ENCODE data around the gene DCLK2. TPM values are rescaled to one million over a fixed set of nuclear protein-coding genes. Genes with fewer than 3 reads are reported as not detected.

DCLK2 gene
- total and polyA plus RNA-seq, 2 of the 8 experiments (the other 6 are each of a cell fraction or from before 2014, with no cell fraction given): 0.32 to 0.37 TPM

DNA sequence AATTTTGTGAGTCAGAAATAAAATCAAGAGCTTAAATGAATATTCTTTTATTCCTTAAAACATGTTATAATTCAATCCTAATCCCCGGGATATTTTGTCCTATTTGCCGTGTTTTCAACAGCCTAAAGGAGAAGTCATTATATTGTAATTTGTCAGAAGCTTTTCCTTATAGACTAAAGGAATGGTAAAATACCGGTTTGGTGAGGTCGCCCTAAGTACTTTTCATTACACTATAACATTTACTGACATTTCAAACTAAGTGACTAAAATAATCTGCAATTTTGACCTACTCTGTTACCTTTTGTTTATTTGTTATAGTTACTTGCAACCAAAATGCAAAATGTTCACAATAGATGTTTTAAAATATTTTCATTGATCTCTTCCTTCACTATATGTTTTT, 8.8 kb downstream of the DCLK2 start:
- Histone ChIP-seq H3K23me2 (ENCODE audit: low read depth, low read length) (no peaks in the 10 kb centered on the region), H3K4me3 (ENCODE audit: extremely low read depth in 1 of 4, insufficient read depth in 2 of 4, low read depth in 3 of 4, low read length in 4 of 4) (no peak overlapping the region), H3K27ac (ENCODE audit: low read depth, low read length) (no peak overlapping the region), H3K23ac (ENCODE audit: insufficient read length) (no peak overlapping the region), H3K4me2 (ENCODE audit: insufficient read depth in 1 of 2, low read depth in 2 of 2, low read length in 2 of 2) (no peak overlapping the region), H3K36me3 (ENCODE audit: control insufficient read depth in 2 of 4, insufficient read depth in 4 of 4, low read length in 3 of 4) (no peaks in the 10 kb centered on the region), H3K9me3 (ENCODE audit: insufficient read depth in 2 of 2, low read depth in 1 of 2, low read length in 1 of 2) (no peaks in the 10 kb centered on the region), H3K18ac (ENCODE audit: extremely low read depth, low read length) (no peak overlapping the region), H3K79me1 (ENCODE audit: low read depth, low read length) (no peaks in the 10 kb centered on the region), H4K91ac (replicated peaks; ENCODE audit: insufficient read length, low read length) (no peak overlapping the region), H3K79me2 (ENCODE audit: control insufficient read depth in 1 of 2, insufficient read depth in 2 of 2, low read length in 2 of 2) (no peaks in the 10 kb centered on the region), H3K27me3 (replicated peaks in 1 of 4; ENCODE audit: control insufficient read depth in 3 of 4, extremely low read depth in 1 of 4, insufficient read depth in 3 of 4, low read length in 3 of 4) (no peaks in the 10 kb centered on the region), H4K8ac (ENCODE audit: extremely low read depth, insufficient read depth, low read length) (no peak overlapping the region), H4K5ac (ENCODE audit: insufficient read length, low read depth, low read length) (no peak overlapping the region), H2BK15ac (ENCODE audit: low read length) (no peak overlapping the region), H2BK20ac (ENCODE audit: low read length) (no peak overlapping the region), H3K9ac (replicated peaks in 1 of 4; ENCODE audit: extremely low read depth in 1 of 4, low read depth in 3 of 4, low read length in 3 of 4) (no peak overlapping the region), H2BK120ac (replicated peaks; ENCODE audit: low read depth, low read length) (no peak overlapping the region), H2AFZ (ENCODE audit: low read length) (no peak overlapping the region), H4K20me1 (replicated peaks in 1 of 2; ENCODE audit: control insufficient read depth in 1 of 2, insufficient read depth in 2 of 2, low read length in 2 of 2) (no peaks in the 10 kb centered on the region), H3K4ac (replicated peaks; ENCODE audit: insufficient read length, low read depth, low read length) (no peak overlapping the region), H2BK5ac (ENCODE audit: low read depth, low read length) (no peak overlapping the region), H2AK5ac (ENCODE audit: low read depth, low read length) (no peak overlapping the region), H3K56ac (replicated peaks; ENCODE audit: insufficient read length, low read depth, low read length) (no peak overlapping the region), H2BK12ac (ENCODE audit: low read depth, low read length) (no peak overlapping the region), H3K4me1 (replicated peaks in 1 of 4; ENCODE audit: control insufficient read depth in 3 of 4, insufficient read depth in 4 of 4, low read length in 3 of 4) (no peaks in the 10 kb centered on the region), H3K14ac (ENCODE audit: insufficient read length) (no peak overlapping the region)
- ChIA-PET POLR2A (ENCODE audit: partially characterized antibody) (no interaction called here), CTCF (ENCODE audit: partially characterized antibody) (no interaction called here)
- FAIRE-seq (no peak), DNase-seq (ENCODE audit: low read depth in 1 of 2, low spot score in 2 of 2) (no peak)
- no peak for TF ChIP-seq ZNF274 (IDR thresholded peaks at IDR 0.05; ENCODE audit: borderline replicate concordance, extremely low read depth, low read length)
- 67% methylated on average over 4 of the region's 4 CpGs; no CpG with 5 or more reads in 1 of the 2 experiments for WGBS, 2 experiments (ENCODE audit: extremely low coverage in 1 of 2, insufficient coverage in 1 of 2, insufficient read length in 1 of 2, insufficient replicate concordance in 2 of 2, low coverage in 1 of 2, low lambda C conversion rate in 2 of 2, missing lambda C conversion rate in 1 of 2)
